ENCODE measurements around the gene TEN1.

TEN1 gene

GRCh38 chr17:75978938-75979704 is at the start of gene TEN1, which contains the start of gene ACOX1 (continued):
- TF ChIP-seq PBX3 (CRISPR knock-in tag; IDR thresholded peaks at IDR 0.05), result peak; percentile 67
- TF ChIP-seq ZNF600 (tag by site-specific recombination; IDR thresholded peaks at IDR 0.05), result peak; percentile 44
- TF ChIP-seq ZNF791 (tag by site-specific recombination; IDR thresholded peaks at IDR 0.05), result no peak
- TF ChIP-seq ZNF664 (tag by site-specific recombination; IDR thresholded peaks at IDR 0.05), result no peak
- peak; percentile 67 for TF ChIP-seq ZNF629 (tag by site-specific recombination; IDR thresholded peaks at IDR 0.05)
- peak; percentile 61; the same call in 1 of the 2 replicates for TF ChIP-seq ZNF639 (tag by site-specific recombination; IDR thresholded peaks at IDR 0.05)
- TF ChIP-seq ZNF148 (tag by site-specific recombination; IDR thresholded peaks at IDR 0.05; ENCODE audit: borderline replicate concordance), result no peak
- no peak for TF ChIP-seq ZNF391 (tag by site-specific recombination; IDR thresholded peaks at IDR 0.05; ENCODE audit: borderline replicate concordance, low read depth)
- TF ChIP-seq ZBTB8A (tag by site-specific recombination; IDR thresholded peaks at IDR 0.05), result peak; percentile 82
- TF ChIP-seq ZBTB21 (tag by site-specific recombination; IDR thresholded peaks at IDR 0.05), result peak; percentile 52
- no peak for TF ChIP-seq ZNF571 (tag by site-specific recombination; IDR thresholded peaks at IDR 0.05)
- TF ChIP-seq HIC1 (tag by site-specific recombination; IDR thresholded peaks at IDR 0.05), result peak; percentile 78; the same call in 1 of the 2 replicates
- TF ChIP-seq ZNF146 (tag by site-specific recombination; IDR thresholded peaks at IDR 0.05), result no peak
- TF ChIP-seq ZNF23 (tag by site-specific recombination; IDR thresholded peaks at IDR 0.05; ENCODE audit: borderline replicate concordance), result no peak
- TF ChIP-seq KLF1 (tag by site-specific recombination; IDR thresholded peaks at IDR 0.05), result peak; percentile 80
- no peak; the same call in 1 of the 2 replicates for TF ChIP-seq ZNF214 (tag by site-specific recombination; IDR thresholded peaks at IDR 0.05; ENCODE audit: borderline replicate concordance)
- no peak for TF ChIP-seq TCF7L2 (IDR thresholded peaks at IDR 0.05; ENCODE audit: borderline replicate concordance, low read depth, low read length)
- no peak for TF ChIP-seq ZNF677 (tag by site-specific recombination; IDR thresholded peaks at IDR 0.05)

- Histone ChIP-seq H3K4me1 (ENCODE audit: control insufficient read depth, insufficient read depth, low read length) (no peaks in the 10 kb centered on the region), H3K9me3 (ENCODE audit: control insufficient read depth, insufficient read depth, low read depth, low read length) (no peaks in the 10 kb centered on the region), H3K27ac (ENCODE audit: extremely low read depth, low read depth, low read length) (no peak overlapping the region), H3K4me3 (ENCODE audit: low read depth, low read length) (no peak overlapping the region), H3K36me3 (ENCODE audit: control insufficient read depth in 2 of 2, insufficient read depth in 1 of 2, low read length in 2 of 2) (peaks cover 15 to 58% of the 10 kb centered on the region in 2 experiments; a peak in 2 of 3 replicates)
- TF ChIP-seq ZNF777 (tag by site-specific recombination; IDR thresholded peaks at IDR 0.05; ENCODE audit: borderline replicate concordance), result no peak
- TF ChIP-seq ZBTB49 (tag by site-specific recombination; IDR thresholded peaks at IDR 0.05; ENCODE audit: low read depth), result no peak
- TF ChIP-seq ZFP69B (tag by site-specific recombination; IDR thresholded peaks at IDR 0.05), result no peak
- TF ChIP-seq ZBTB8A (tag by site-specific recombination; IDR thresholded peaks at IDR 0.05), result no peak
- ChIA-PET CTCF (interaction anchor here (1.2 to 2.1 kb wide), 2 partner anchors 11 to 26 kb away, joined by 3 to 6 read pairs; partner anchors contain the start of gene MRPL38), POLR2A (interaction anchor here (0.6 to 0.8 kb wide), 2 partner anchors 46 to 95 kb away, joined by 3 to 4 read pairs; no protein-coding TSS in a partner anchor)
These were observed 48.0 kb upstream of the TEN1 start for GRCh38 chr17:75931062-75931461.
